ENCODE results near the gene ZNF117.
"Not testable (repeated sequence)": the region's sequence is repeated elsewhere in the genome, so short reads cannot be mapped to it uniquely, and the experiment has no call there.

The ZNF117 gene

DNA sequence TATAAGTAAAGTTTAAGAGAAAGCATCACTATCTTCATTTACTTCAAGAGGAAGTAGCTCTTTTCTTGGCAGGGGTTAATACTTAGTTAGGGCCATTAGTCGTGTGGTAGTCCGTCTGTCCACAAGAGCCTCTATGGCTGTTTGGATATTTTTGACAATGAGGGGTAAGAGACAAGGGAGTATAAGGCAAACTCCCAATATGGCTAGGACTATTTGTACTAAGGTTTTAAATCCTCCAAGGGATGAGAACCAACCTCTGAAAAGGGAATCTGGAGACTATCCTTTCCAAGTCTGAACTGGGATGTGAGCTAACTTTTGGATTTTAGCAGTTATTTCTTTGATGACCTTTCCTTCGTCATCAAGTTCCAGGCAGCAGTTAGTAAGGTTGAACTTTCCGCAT lies at the start of gene ZNF117:
Gene ZNF117 (minus strand): TSS at position 101 of the 400 bp plus-strand sequence.
- no peak for DNase-seq
- intact Hi-C loops (cut with DNase I): no loop called here

DNA sequence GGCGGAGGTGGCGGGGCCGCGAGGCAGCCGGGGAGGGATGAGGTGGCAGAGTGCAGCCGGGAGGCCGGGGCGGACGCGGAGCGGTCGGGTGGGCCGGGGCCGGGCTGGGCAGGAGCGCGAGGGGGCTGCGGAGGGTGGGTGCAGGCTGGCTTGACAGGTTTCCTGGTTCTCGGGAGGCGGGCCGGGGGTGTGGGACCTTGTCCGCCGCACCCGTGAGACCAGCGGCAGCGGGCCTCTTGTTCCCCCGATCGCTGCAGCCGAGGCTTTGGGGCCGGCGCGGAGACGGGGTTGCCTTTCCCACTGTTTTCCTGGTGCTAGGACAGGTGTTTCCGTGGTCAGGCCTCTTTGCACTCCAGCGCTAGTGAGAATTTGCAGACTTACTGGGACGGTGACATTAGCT lies 47.9 kb upstream of the ZNF117 start:
- intact Hi-C loops (cut with DNase I): loop anchor here (1.0 kb wide), 1 partner anchor 32 kb away; the partner anchor contains the start of gene ERV3-1
- peak; percentile 13 to 89 (median 31) for DNase-seq

GRCh38 chr7:65037740-65038688 lies 47.2 kb upstream of the ZNF117 start:
- intact Hi-C loops (cut with DNase I): loop anchor here (1.0 kb wide), 1 partner anchor 32 kb away; the partner anchor contains the start of gene ERV3-1
- DNase-seq: peak; percentile 80 to 98 (median 90)

GRCh38 chr7:65036526-65036925 lies 45.7 kb upstream of the ZNF117 start:
- intact Hi-C loops (cut with DNase I); DNase-seq: not testable (repeated sequence)

DNA sequence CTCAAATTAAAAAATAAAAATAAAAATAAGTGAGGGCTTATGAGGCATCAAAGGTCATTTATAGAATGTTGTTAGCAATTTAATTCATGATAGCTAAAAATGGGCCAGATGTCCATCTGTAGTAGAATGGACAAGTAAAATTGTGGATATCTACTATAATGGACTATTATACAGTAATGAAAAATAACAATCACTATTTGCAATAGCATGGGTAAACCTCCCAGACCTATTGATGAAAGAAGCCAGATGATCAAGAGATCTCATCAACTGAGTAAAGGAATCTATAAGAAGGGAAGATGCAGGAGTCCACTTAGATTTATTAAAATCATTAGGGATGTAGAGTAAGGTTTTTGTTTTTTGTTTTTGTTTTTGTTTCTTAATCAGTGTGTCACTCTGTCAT lies 44.6 kb upstream of the ZNF117 start:
- intact Hi-C loops (cut with DNase I); DNase-seq: not testable (repeated sequence)

DNA sequence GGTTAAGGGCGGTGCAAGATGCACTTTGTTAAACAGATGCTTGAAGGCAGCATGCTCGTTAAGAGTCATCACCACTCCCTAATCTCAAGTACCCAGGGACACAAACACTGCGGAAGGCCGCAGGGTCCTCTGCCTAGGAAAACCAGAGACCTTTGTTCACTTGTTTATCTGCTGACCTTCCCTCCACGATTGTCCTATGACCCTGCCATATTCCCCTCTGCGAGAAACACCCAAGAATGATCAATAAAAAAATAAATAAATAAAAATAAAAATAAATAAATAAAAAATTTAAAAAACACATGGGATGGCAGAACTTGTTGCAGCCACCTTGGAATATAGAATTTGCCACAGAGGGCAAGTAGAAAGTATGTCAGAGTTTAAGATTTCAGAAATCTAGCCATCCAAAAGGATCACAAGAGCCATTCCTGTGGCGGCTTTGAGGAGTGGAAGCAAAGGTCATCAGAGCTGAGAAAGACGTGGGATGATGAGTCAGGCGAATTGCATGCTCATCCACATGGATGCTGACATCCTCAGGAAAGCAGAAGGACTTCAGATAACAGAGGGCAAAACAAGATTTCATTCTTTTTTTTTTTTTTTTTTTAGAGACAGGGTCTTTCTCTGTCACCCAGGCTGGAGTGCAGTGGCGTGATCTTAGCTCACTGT lies 43.4 kb upstream of the ZNF117 start:
- intact Hi-C loops (cut with DNase I); DNase-seq: not testable (repeated sequence)

GRCh38 chr7:65033391-65033790 lies 42.6 kb upstream of the ZNF117 start:
- intact Hi-C loops (cut with DNase I); DNase-seq: not testable (repeated sequence)

GRCh38 chr7:65025023-65025422 lies 34.2 kb upstream of the ZNF117 start:
- intact Hi-C loops (cut with DNase I); DNase-seq: not testable (repeated sequence)

DNA sequence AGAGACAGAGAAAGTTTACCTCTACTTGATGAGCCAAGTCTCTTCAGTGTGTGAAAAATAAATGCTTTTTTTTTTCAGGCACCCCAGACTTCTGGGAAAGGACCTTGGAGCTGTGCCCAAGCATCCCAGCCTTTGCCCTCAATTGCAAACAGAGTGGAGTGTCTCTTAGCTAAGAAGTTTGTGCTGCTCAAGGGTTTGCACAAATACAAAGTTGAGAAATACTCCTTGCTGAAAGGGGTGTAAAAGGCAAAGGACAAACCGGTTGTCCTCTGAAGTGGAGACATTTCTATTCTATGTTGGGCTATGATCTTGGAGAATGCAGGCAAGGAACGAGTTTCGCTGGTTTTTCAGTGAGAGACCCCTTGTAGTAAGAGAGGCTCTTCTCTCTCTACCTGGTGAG lies 30.1 kb upstream of the ZNF117 start:
- intact Hi-C loops (cut with DNase I); DNase-seq: not testable (repeated sequence)

DNA sequence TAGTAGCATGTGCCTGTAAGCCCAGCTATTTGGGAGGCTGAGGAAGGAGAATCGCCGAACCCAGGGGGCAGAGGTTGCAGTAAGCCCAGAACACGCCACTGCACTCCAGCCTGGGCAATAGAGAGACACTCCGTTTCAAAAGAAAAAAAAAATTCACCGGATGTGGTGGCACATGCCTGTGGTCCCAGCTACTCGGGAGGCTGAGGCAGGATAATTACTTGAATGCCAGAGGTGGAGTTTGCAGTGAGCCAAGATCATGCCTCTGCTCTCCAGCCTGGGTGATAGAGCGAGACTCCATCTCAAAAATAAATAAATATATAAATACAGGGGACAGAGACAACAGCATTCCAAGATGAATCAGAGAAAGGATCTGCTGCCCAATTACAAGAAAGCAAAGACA lies 19.0 kb upstream of the ZNF117 start:
- DNase-seq; intact Hi-C loops (cut with DNase I): not testable (repeated sequence)

DNA sequence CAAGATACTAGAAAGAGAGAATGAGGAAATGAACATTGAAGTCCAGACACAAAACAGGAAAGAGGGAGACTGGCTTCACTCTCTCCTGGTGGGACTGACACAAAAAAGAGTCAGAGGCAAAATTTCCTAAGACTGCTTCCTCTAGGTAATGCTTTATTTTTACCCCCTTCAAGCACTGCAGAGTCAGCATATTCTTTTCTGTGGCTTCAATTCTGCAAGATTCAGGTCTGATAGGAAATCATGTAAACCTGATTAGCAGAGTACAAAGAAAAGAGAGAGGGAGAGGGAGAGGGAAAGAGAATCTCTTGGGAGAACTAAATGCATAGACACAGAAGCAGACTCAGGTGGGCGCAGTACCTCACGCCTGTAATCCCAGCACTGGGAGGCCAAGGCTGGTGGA lies 18.6 kb upstream of the ZNF117 start:
- intact Hi-C loops (cut with DNase I); DNase-seq: not testable (repeated sequence)

DNA sequence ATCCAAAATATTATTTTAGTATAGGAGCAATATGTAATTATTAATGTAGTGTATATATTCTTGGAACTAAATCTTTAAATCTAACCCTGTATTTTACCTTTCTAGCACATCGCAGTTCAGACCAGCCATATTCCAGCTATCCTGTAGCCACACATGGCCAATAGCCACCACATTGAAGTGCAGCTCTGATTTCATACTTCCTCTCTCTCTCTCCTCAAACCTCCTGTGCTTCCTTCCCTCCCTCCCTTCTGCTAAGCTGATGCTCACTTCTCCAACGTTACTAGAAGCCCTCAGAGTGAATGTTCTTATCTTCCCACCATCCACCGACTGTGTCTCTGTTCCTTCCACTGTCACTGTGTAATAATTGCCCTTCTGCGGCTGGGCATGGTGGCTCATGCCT lies 16.2 kb upstream of the ZNF117 start:
- DNase-seq; intact Hi-C loops (cut with DNase I): not testable (repeated sequence)

- intact Hi-C loops (cut with DNase I): loop anchor here (1.0 kb wide), 1 partner anchor 32 kb away; no protein-coding TSS in a partner anchor
- peak; percentile 96 to 100 (median 98) for DNase-seq
These were observed 15.5 kb upstream of the ZNF117 start, which contains the start of gene ERV3-1 for GRCh38 chr7:65006094-65006992. ERV3-1 (minus strand) TSS chr7:65006687; CDS start chr7:64993026, 13,661 bp downstream.

GRCh38 chr7:65004575-65004974 lies 13.7 kb upstream of the ZNF117 start:
- no peak for DNase-seq
- intact Hi-C loops (cut with DNase I): no loop called here

DNA sequence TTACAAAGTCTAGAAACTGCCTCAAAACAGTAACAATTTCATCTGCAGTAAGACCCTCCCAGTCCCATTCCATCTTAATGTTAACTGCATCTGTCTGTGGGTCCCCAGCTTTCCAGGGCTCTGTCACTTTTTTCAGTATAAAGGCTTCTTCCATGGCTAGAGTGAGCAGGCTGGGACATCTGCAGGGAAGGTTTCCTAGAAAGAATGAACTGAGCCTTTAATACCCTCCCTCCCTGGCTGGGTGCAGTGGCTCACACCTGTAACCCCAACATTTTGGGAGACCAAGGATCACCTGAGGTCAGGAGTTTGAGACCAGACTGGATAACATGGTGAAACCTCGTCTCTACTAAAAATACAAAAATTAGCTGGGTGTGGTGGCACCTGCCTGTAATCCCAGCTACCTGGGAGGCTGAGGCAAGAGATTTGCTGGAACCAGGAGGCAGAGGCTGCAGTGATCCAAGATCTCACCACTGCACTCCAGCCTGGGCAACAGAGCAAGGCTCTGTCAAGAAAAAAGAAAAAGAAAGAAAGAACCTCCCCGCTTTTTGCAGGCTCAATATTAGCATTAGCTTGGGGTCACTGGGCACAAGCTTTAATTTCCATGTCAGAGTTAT lies 12.2 kb upstream of the ZNF117 start:
- DNase-seq: no peak
- intact Hi-C loops (cut with DNase I): no loop called here

GRCh38 chr7:65001291-65001814 lies 10.5 kb upstream of the ZNF117 start:
- DNase-seq: no peak
- intact Hi-C loops (cut with DNase I): no loop called here

DNA sequence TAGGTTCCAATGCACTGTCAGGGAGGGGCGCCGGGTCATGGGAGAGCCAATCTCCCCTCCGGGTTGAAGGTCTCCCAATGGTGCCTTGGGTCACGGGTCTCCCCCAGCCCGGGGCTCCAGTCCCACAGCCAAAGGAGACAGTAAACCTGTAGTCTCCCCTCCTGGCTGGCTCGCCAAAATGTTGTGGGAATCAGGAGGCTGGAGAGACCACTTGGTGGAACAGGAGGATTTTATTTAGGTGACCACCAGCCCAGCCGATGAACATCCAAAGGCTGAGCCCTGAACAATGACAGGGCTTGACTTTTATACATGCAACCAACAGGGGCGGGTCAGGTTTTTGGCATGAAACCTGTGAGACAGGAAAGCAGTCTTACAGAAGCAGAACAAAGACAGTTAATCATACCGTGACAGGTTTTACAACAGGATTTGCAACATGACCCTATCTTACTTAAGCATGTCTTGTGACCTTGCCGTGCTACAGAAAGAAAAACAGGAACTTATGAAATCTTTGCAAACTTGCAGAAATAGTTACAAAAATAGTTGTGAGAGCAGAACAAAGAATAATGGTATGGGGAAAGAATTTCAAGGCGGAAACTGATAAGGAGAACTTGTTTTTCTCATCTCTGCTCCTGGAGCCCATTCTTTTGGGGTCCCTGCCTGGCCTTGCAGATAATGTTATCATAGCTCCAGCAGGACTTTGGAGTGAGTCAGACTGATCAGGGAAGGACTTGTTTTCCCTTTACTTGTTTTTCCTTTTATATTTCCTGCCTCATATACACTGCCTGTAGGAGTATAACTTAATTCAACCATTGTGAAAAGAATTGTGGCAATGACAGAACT lies 8.5 kb upstream of the ZNF117 start:
- intact Hi-C loops (cut with DNase I): no loop called here
- DNase-seq: peak in 2 of 10 donors; percentile 71 to 77

- intact Hi-C loops (cut with DNase I): no loop called here
These were observed 8.0 kb upstream of the ZNF117 start for GRCh38 chr7:64998865-64999164.

GRCh38 chr7:64997927-64998391 lies 7.1 kb upstream of the ZNF117 start:
- intact Hi-C loops (cut with DNase I): no loop called here
- no peak for DNase-seq

More at GRCh38 chr7:64998865-64999164, 8.0 kb upstream of the ZNF117 start:
- no peak for DNase-seq

Data from posterior cingulate gyrus (tissue), 11 donors.